Body of pancreas (tissue), 4 donors: ENCODE results near the gene GPR107. TPM values are rescaled to one million over a fixed set of nuclear protein-coding genes. Genes with fewer than 3 reads are reported as not detected.

Experiments
- ATAC-seq: fragments of 150-250 bp; one replicate; pipeline ENCODE4 v1.9.1; 2016
- DNase-seq, 4 donors: peaks; one replicate each; pipeline ENCODE4 v3.0.0-alpha.2; 2019
- H3K27ac ChIP-seq, 4 donors: fragments of 200-600 bp; sonication (generic); 1 replicate in 3 of 4; 2 replicates in 1 of 4; pipeline versions ENCODE4 v1.5.1 to v1.6.1; 2016 to 2019; ENCODE audit warnings: mild to moderate bottlenecking in 1 of 4, mixed read lengths in 1 of 4, moderate library complexity in 1 of 4
- H3K27me3 ChIP-seq, 2 donors: fragments of 200-600 bp; sonication (generic); one replicate each; pipeline ENCODE4 v1.6.0; 2016; ENCODE audit warnings: mild to moderate bottlenecking in 1 of 2
- H3K36me3 ChIP-seq, 2 donors: fragments of 200-600 bp; sonication (generic); replicated peaks in 1 of 2; 2 replicates each; pipeline ENCODE4 v1.5.1; 2016; ENCODE audit warnings: low read depth in 2 of 2; ENCODE audit not compliant: insufficient read depth in 1 of 2
- H3K4me1 ChIP-seq: fragments of 200-600 bp; sonication (generic); one replicate; pipeline ENCODE4 v1.6.0; 2016
- H3K4me3 ChIP-seq, 2 donors: fragments of 200-600 bp; sonication (generic); 1 replicate in 1 of 2; 2 replicates in 1 of 2; pipeline ENCODE4 v1.5.1; 2016 to 2019
- H3K9me3 ChIP-seq, 3 donors: fragments of 200-600 bp; sonication (generic); 1 replicate in 2 of 3; 2 replicates in 1 of 3; pipeline ENCODE4 v1.5.1; 2016
- POLR2A ChIP-seq, 3 donors: fragments of 450-650 bp; IDR thresholded peaks; one replicate each; pipeline ENCODE4 v1.6.1; 2016; ENCODE audit warnings: antibody characterized with exemption in 3 of 3, mild to moderate bottlenecking in 2 of 3
- WGBS, 2 donors: methylation state at CpG; one replicate each; pipeline ENCODE4 v1.1.5; 2017; 5-methylcytosine and 5-hydroxymethylcytosine counted together
- intact Hi-C: fragments of 100-400 bp; cut with DNase I; formaldehyde crosslinking; loops from one replicate; pipeline ENCODE4 v1.15.1; 2023
- total RNA-seq, 2 donors: library from RNA; depleted of rRNA; stranded (reverse); fragments of >200 nt; gene quantifications; one replicate each; pipeline ENCODE4 v1.1.0, GENCODE V29; 2016
- TF ChIP-seq, protein P1 (sequence below), 7 experiments: fragments of 450-650 bp in 4 of 7; fragments of 200-600 bp in 3 of 7; sonication (generic) in 3 of 7; IDR thresholded peaks; one replicate each; pipeline ENCODE4 v1.5.1; 2016 to 2019; ENCODE audit warnings: antibody characterized with exemption in 7 of 7

Gene GPR107
- total RNA-seq, 2 donors from 2014 or later = 9.6 to 11.4 TPM

- DNase-seq (no peak), ATAC-seq (no peak)
- Histone ChIP-seq H3K27me3 (no peaks in the 10 kb centered on the region), H3K4me1 (peaks cover 27% of the 10 kb centered on the region), H3K36me3 (no peaks in the 10 kb centered on the region), H3K9me3 (no peaks in the 10 kb centered on the region), H3K27ac (peak overlapping the region in 1 of 4 donors; percentile 61), H3K4me3 (no peak overlapping the region)
- WGBS, 2 donors = 56 to 64% methylated on average over 4 of the region's 4 CpGs
- TF ChIP-seq, protein P1, sequence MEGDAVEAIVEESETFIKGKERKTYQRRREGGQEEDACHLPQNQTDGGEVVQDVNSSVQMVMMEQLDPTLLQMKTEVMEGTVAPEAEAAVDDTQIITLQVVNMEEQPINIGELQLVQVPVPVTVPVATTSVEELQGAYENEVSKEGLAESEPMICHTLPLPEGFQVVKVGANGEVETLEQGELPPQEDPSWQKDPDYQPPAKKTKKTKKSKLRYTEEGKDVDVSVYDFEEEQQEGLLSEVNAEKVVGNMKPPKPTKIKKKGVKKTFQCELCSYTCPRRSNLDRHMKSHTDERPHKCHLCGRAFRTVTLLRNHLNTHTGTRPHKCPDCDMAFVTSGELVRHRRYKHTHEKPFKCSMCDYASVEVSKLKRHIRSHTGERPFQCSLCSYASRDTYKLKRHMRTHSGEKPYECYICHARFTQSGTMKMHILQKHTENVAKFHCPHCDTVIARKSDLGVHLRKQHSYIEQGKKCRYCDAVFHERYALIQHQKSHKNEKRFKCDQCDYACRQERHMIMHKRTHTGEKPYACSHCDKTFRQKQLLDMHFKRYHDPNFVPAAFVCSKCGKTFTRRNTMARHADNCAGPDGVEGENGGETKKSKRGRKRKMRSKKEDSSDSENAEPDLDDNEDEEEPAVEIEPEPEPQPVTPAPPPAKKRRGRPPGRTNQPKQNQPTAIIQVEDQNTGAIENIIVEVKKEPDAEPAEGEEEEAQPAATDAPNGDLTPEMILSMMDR (IDR thresholded peaks at IDR 0.05) = no peak
- TF ChIP-seq POLR2A (IDR thresholded peaks at IDR 0.05) = no peak
- intact Hi-C loops = loop anchor here (10.0 kb wide), 1 partner anchor 161 kb away; no protein-coding TSS in a partner anchor
Measured at GRCh38 chr9:130045725-130046450, 7.8 kb upstream of the GPR107 start.

- Histone ChIP-seq H3K9me3 (no peaks in the 10 kb centered on the region), H3K27ac (no peak overlapping the region), H3K27me3 (no peaks in the 10 kb centered on the region), H3K4me3 (no peak overlapping the region), H3K4me1 (peaks cover 24% of the 10 kb centered on the region), H3K36me3 (no peaks in the 10 kb centered on the region)
- intact Hi-C loops = loop anchor here (10.0 kb wide), 1 partner anchor 165 kb away; no protein-coding TSS in a partner anchor
- no peak for DNase-seq
- 80 to 84% methylated on average over 11 of the region's 11 CpGs for WGBS, 2 donors
- no peak for ATAC-seq
- TF ChIP-seq, protein P1 (IDR thresholded peaks at IDR 0.05) = no peak
- TF ChIP-seq POLR2A (IDR thresholded peaks at IDR 0.05) = no peak
Measured at GRCh38 chr9:130049431-130050210, 4.1 kb upstream of the GPR107 start.

DNA sequence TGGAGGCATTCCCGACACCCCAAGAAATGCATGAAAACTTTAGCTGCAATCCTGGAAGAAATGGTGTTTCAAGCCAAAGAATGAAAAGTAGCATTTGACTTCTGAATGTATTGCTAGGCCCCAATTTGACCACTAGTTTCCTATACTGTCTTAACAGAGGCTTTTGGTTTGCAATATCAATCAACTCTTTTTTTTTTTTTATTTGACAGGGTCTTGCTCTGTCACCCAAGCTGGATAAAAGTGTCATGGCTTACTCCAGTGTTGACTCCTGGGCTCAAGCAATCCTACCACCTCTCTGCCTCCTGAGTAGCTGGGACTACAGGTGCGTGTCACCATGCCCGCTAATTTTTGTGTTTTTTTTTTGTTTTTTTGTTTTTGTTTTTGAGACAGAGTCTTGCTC is 3.2 kb upstream of the GPR107 start:
- Histone ChIP-seq H3K4me3 (no peak overlapping the region), H3K27ac (no peak overlapping the region), H3K4me1 (peaks cover 23% of the 10 kb centered on the region), H3K9me3 (no peaks in the 10 kb centered on the region), H3K36me3 (no peaks in the 10 kb centered on the region), H3K27me3 (no peaks in the 10 kb centered on the region)
- no peak for ATAC-seq
- no peak for TF ChIP-seq POLR2A (IDR thresholded peaks at IDR 0.05)
- TF ChIP-seq, protein P1 (IDR thresholded peaks at IDR 0.05) = no peak
- DNase-seq = no peak
- intact Hi-C loops = no loop called here
- WGBS, 2 donors = 94 to 98% methylated on average over 3 of the region's 3 CpGs

DNA sequence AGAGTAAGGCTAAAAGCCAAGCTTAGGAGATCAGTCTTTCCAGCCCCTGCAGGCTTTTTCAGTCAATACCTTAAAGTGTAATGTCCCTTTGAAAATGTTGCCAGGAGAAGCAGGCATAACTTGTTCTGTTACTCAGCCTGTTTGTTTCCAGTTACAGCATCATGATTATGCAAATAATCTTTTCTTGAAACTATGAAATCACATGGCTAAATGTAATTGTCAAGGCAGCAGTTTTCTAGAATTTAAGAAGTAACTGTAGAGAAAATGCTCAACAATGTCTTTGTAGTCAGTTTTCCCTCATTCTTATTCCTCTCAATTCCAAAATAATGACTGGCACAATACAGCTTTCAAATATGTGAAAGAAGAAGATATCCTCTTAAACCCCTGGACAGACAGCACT is 1.9 kb upstream of the GPR107 start:
- no peak overlapping the region for H3K27ac ChIP-seq
- H3K4me3 ChIP-seq = no peak overlapping the region
- intact Hi-C loops = no loop called here
- DNase-seq = no peak
- H3K27me3 ChIP-seq = no peaks in the 10 kb centered on the region
- ATAC-seq = no peak
- no peaks in the 10 kb centered on the region for H3K9me3 ChIP-seq
- TF ChIP-seq POLR2A (IDR thresholded peaks at IDR 0.05) = no peak
- TF ChIP-seq, protein P1 (IDR thresholded peaks at IDR 0.05) = no peak
- H3K4me1 ChIP-seq = peaks cover 19% of the 10 kb centered on the region
- H3K36me3 ChIP-seq = no peaks in the 10 kb centered on the region
